CD14-positive monocyte (primary cell): ENCODE results near the gene SEMA3E. TPM values are rescaled to one million over a fixed set of nuclear protein-coding genes. Genes with fewer than 3 reads are reported as not detected.

Experiments
- DNase-seq, 3 donors: peaks; one replicate each; pipeline ENCODE4 v3.0.0-alpha.2; 2011 to 2022
- H2AFZ ChIP-seq: 2 replicates; pipeline ENCODE4 v1.6.0; 2012; ENCODE audit warnings: mild to moderate bottlenecking, low read depth, low read length, inconsistent platforms; ENCODE audit not compliant: insufficient read depth, poor library complexity, severe bottlenecking
- H3K27ac ChIP-seq, 2 donors: 1 replicate in 1 of 2; 2 replicates in 1 of 2; pipeline ENCODE4 v1.5.1; 2012 to 2013; ENCODE audit warnings: low read length in 2 of 2, control low read depth in 1 of 2, inconsistent platforms in 1 of 2, low read depth in 1 of 2, mild to moderate bottlenecking in 1 of 2
- H3K27me3 ChIP-seq, 2 donors: one replicate each; pipeline versions ENCODE4 v1.6.0 to v1.6.1; 2011 to 2013; ENCODE audit warnings: low read length in 2 of 2; ENCODE audit not compliant: control insufficient read depth in 2 of 2, insufficient read depth in 2 of 2
- H3K36me3 ChIP-seq, 2 donors: replicated peaks in 1 of 2; 1 replicate in 1 of 2; 2 replicates in 1 of 2; pipeline versions ENCODE4 v1.5.1 to v1.6.1; 2012 to 2013; ENCODE audit warnings: low read length in 2 of 2, control low read depth in 1 of 2, inconsistent platforms in 1 of 2, mild to moderate bottlenecking in 1 of 2; ENCODE audit not compliant: insufficient read depth in 2 of 2, control insufficient read depth in 1 of 2
- H3K4me1 ChIP-seq, 2 donors: 1 replicate in 1 of 2; 2 replicates in 1 of 2; pipeline versions ENCODE4 v1.5.1 to v1.6.1; 2012 to 2013; ENCODE audit warnings: low read length in 2 of 2, control low read depth in 1 of 2, inconsistent platforms in 1 of 2, mild to moderate bottlenecking in 1 of 2, moderate library complexity in 1 of 2; ENCODE audit not compliant: insufficient read depth in 2 of 2, control insufficient read depth in 1 of 2
- H3K4me2 ChIP-seq: replicated peaks from 2 replicates; pipeline ENCODE3; 2012; ENCODE audit warnings: low read length, moderate library complexity, mild to moderate bottlenecking; ENCODE audit not compliant: poor library complexity, severe bottlenecking; ENCODE audit errors: extremely low read depth
- H3K4me3 ChIP-seq, 3 experiments: fragments of 200-600 bp in 1 of 3; sonication (generic) in 1 of 3; replicated peaks in 1 of 3; 1 replicate in 2 of 3; 2 replicates in 1 of 3; pipeline ENCODE4 v1.5.1; 2011 to 2013; ENCODE audit warnings: low read length in 3 of 3, mild to moderate bottlenecking in 3 of 3, control low read depth in 2 of 3, low read depth in 2 of 3, inconsistent platforms in 1 of 3, moderate library complexity in 1 of 3
- H3K79me2 ChIP-seq: 2 replicates; pipeline ENCODE4 v1.6.0; 2012; ENCODE audit warnings: mild to moderate bottlenecking, control low read depth, inconsistent platforms, low read length, moderate library complexity; ENCODE audit not compliant: insufficient read depth
- H3K9ac ChIP-seq: 2 replicates; pipeline ENCODE4 v1.6.0; 2017; ENCODE audit warnings: low read length, mild to moderate bottlenecking; ENCODE audit not compliant: insufficient read depth, poor library complexity, severe bottlenecking
- H3K9me3 ChIP-seq, 2 donors: replicated peaks in 1 of 2; 1 replicate in 1 of 2; 2 replicates in 1 of 2; pipeline versions ENCODE4 v1.5.1 to v1.6.1; 2012 to 2013; ENCODE audit warnings: low read length in 2 of 2, control low read depth in 1 of 2; ENCODE audit not compliant: control insufficient read depth in 1 of 2, insufficient read depth in 1 of 2
- H4K20me1 ChIP-seq: 2 replicates; pipeline ENCODE4 v1.6.0; 2012; ENCODE audit warnings: mild to moderate bottlenecking, low read length, control low read depth, moderate library complexity; ENCODE audit not compliant: insufficient read depth
- H3K27ac Mint-ChIP-seq, 7 donors: one replicate each; pipeline ENCODE4 v1.8.0; 2020; ENCODE audit warnings: mild to moderate bottlenecking in 7 of 7, mixed read lengths in 7 of 7, moderate library complexity in 6 of 7, inconsistent platforms in 2 of 7
- H3K27me3 Mint-ChIP-seq, 3 donors: one replicate each; pipeline ENCODE4 v1.8.0; 2021 to 2022; ENCODE audit warnings: low read depth in 3 of 3, mild to moderate bottlenecking in 3 of 3, mixed read lengths in 3 of 3, moderate library complexity in 3 of 3, inconsistent platforms in 1 of 3
- H3K36me3 Mint-ChIP-seq, 2 donors: one replicate each; pipeline ENCODE4 v1.8.0; 2020; ENCODE audit warnings: mixed read lengths in 2 of 2, inconsistent platforms in 1 of 2, mild to moderate bottlenecking in 1 of 2
- H3K4me1 Mint-ChIP-seq: one replicate; pipeline ENCODE4 v1.8.0; 2020; ENCODE audit warnings: mild to moderate bottlenecking, mixed read lengths
- H3K4me3 Mint-ChIP-seq, 2 donors: one replicate each; pipeline ENCODE4 v1.8.0; 2020; ENCODE audit warnings: mild to moderate bottlenecking in 2 of 2, mixed read lengths in 2 of 2, moderate library complexity in 1 of 2
- H3K9me3 Mint-ChIP-seq, 7 donors: one replicate each; pipeline ENCODE4 v1.8.0; 2020 to 2022; ENCODE audit warnings: mixed read lengths in 7 of 7, mild to moderate bottlenecking in 6 of 7, moderate library complexity in 6 of 7, inconsistent platforms in 2 of 7
- CTCF ChIP-seq: fragments of 200-600 bp; IDR thresholded peaks from one replicate; pipeline ENCODE4 v1.8.0; 2022; ENCODE audit warnings: antibody characterized with exemption, mild to moderate bottlenecking
- WGBS: methylation state at CpG from one replicate; pipeline ENCODE4 v1.1.5; 2013; ENCODE audit warnings: missing lambda C conversion rate; ENCODE audit not compliant: insufficient coverage; 5-methylcytosine and 5-hydroxymethylcytosine counted together
- intact Hi-C, 2 donors: fragments of 100-400 bp; cut with micrococcal nuclease; formaldehyde crosslinking; loops; one replicate each; pipeline versions ENCODE4 v1.15.0 to v1.15.1; 2023
- polyA plus RNA-seq, 3 donors: library from polyadenylated mRNA; depleted of rRNA in 1 of 3; unstranded in 2 of 3; stranded (reverse) in 1 of 3; fragments of 300-500 nt in 2 of 3; fragments of >200 nt in 1 of 3; fragmentation: Illumina TruSeq in 2 of 3; gene quantifications; 1 replicate in 2 of 3; 2 replicates in 1 of 3; pipeline ENCODE4 v1.2.3, GENCODE V29; 2012 to 2021

SEMA3E gene
- polyA plus RNA-seq, 3 donors: not detected

- Mint-ChIP-seq H3K4me3 (no peak overlapping the region), H3K4me1 (no peaks in the 10 kb centered on the region), H3K9me3 (peaks cover 0 to 4% (median 0%) of the 10 kb centered on the region in 7 donors), H3K27me3 (peaks cover 0 to 1% (median 0%) of the 10 kb centered on the region in 3 donors), H3K36me3 (no peaks in the 10 kb centered on the region), H3K27ac (no peak overlapping the region)
- no peaks in the 10 kb centered on the region for H3K4me1 ChIP-seq
- no peak overlapping the region for H3K4me2 ChIP-seq
- peaks cover 0 to 2% of the 10 kb centered on the region in 2 donors for H3K9me3 ChIP-seq
- 75% methylated on average over 1 of the region's 1 CpG for WGBS
- H3K4me3 ChIP-seq: no peak overlapping the region
- no peaks in the 10 kb centered on the region for H3K36me3 ChIP-seq
- no peak overlapping the region for H3K27ac ChIP-seq
- DNase-seq: no peak
- no peaks in the 10 kb centered on the region for H3K79me2 ChIP-seq
- no peaks in the 10 kb centered on the region for H4K20me1 ChIP-seq
- TF ChIP-seq CTCF: no peak
- H3K27me3 ChIP-seq: no peaks in the 10 kb centered on the region
- no peak overlapping the region for H2AFZ ChIP-seq
- no peak overlapping the region for H3K9ac ChIP-seq
- intact Hi-C loops: no loop called here
These were observed 37.2 kb downstream of the SEMA3E start for GRCh38 chr7:83611776-83612175.

GRCh38 chr7:83610649-83611304, 38.2 kb downstream of the SEMA3E start:
- no peak for DNase-seq
- no peak overlapping the region for H3K27ac ChIP-seq
- H3K9me3 ChIP-seq: peaks cover 0 to 2% of the 10 kb centered on the region in 2 donors
- no peaks in the 10 kb centered on the region for H3K79me2 ChIP-seq
- no peak overlapping the region for H3K27ac Mint-ChIP-seq
- H3K4me2 ChIP-seq: no peak overlapping the region
- no peaks in the 10 kb centered on the region for H3K27me3 ChIP-seq
- WGBS: 57% methylated on average over 2 of the region's 4 CpGs
- no peak for TF ChIP-seq CTCF
- no peaks in the 10 kb centered on the region for H4K20me1 ChIP-seq
- H3K27me3 Mint-ChIP-seq: peaks cover 0 to 1% (median 0%) of the 10 kb centered on the region in 3 donors
- no peaks in the 10 kb centered on the region for H3K36me3 Mint-ChIP-seq
- no peaks in the 10 kb centered on the region for H3K36me3 ChIP-seq
- no peaks in the 10 kb centered on the region for H3K4me1 Mint-ChIP-seq
- H2AFZ ChIP-seq: no peak overlapping the region
- no peaks in the 10 kb centered on the region for H3K4me1 ChIP-seq
- peaks cover 0 to 4% (median 0%) of the 10 kb centered on the region in 7 donors for H3K9me3 Mint-ChIP-seq
- H3K4me3 ChIP-seq: no peak overlapping the region
- intact Hi-C loops: no loop called here
- no peak overlapping the region for H3K9ac ChIP-seq
- no peak overlapping the region for H3K4me3 Mint-ChIP-seq
